GM10248 (cell line): ENCODE results near the gene PI4K2A.

Experiments
- CTCF ChIA-PET: fragments of 300-600 bp; sonication (Branson Sonifier 250); formaldehyde crosslinking; extraction: SDS; loops from one replicate; lab custom pipeline; 2021; ENCODE audit warnings: antibody characterized with exemption; lab: Yijun Ruan, JAX
- POLR2A ChIA-PET: fragments of 350-650 bp; sonication (Branson Sonifier 250); formaldehyde crosslinking; extraction: SDS; loops from one replicate; lab custom pipeline; 2020; ENCODE audit warnings: antibody characterized with exemption; lab: Yijun Ruan, JAX
- DNase-seq: peaks from one replicate; pipeline ENCODE4 v3.0.0; 2012; ENCODE audit errors: extremely low spot score
- CTCF ChIP-seq: IDR thresholded peaks from 2 replicates; pipeline ENCODE4 v1.5.1; 2012; ENCODE audit warnings: mild to moderate bottlenecking, low read depth; ENCODE audit errors: extremely low read depth, missing control alignments, control extremely low read depth

PI4K2A gene

GRCh38 chr10:97650726-97651125 is 10.3 kb downstream of the PI4K2A start:
- no peak for DNase-seq
- ChIA-PET CTCF (interaction anchor here (1.5 kb wide), 1 partner anchor 9 kb away, joined by 5 read pairs; no protein-coding TSS in a partner anchor), POLR2A (no interaction called here)

GRCh38 chr10:97651773-97652172 is 11.3 kb downstream of the PI4K2A start:
- no peak for DNase-seq
- POLR2A ChIA-PET: no interaction called here
- no peak for TF ChIP-seq CTCF
- CTCF ChIA-PET: no interaction called here

More at GRCh38 chr10:97650726-97651125, 10.3 kb downstream of the PI4K2A start:
- TF ChIP-seq CTCF: no peak

- CTCF ChIA-PET: interaction anchor here (1.6 kb wide), 1 partner anchor 27 kb away, joined by 4 read pairs; no protein-coding TSS in a partner anchor
- no peak for DNase-seq
- POLR2A ChIA-PET: interaction anchor here (0.7 kb wide), 1 partner anchor 27 kb away, joined by 4 read pairs; no protein-coding TSS in a partner anchor
- no peak for TF ChIP-seq CTCF
These were observed 16.3 kb downstream of the PI4K2A start for GRCh38 chr10:97656777-97657176.

DNA sequence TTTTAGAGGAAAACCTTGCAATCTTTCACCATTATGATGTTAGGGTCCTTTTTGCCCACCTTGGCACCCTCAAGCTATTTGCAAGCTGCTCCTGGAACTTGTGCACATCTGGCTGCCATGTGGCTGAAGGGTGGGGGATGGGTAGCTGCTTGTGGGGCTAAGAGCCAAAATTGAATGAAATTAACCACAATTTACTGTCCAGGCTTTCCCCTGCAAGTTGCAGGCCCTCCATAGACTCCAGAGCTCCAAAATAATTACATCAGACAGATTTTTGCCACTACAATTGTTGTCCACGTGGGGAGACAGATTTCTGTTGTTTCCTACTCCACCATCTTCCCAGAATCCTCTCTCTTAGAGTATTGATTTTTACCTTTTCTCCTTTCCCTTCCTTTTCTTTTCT is 19.1 kb downstream of the PI4K2A start:
- CTCF ChIA-PET: interaction anchor here (3.0 kb wide), 1 partner anchor 17 kb away, joined by 17 read pairs; no protein-coding TSS in a partner anchor
- no peak for DNase-seq
- TF ChIP-seq CTCF: no peak
- POLR2A ChIA-PET: no interaction called here

GRCh38 chr10:97664282-97664850 is 23.9 kb downstream of the PI4K2A start:
- ChIA-PET CTCF (interaction anchor here (3.4 kb wide), 1 partner anchor 11 kb away, joined by 18 read pairs; no protein-coding TSS in a partner anchor), POLR2A (interaction anchor here (1.0 kb wide), 1 partner anchor 23 kb away, joined by 4 read pairs; the partner anchor contains the start of gene AVPI1)
- TF ChIP-seq CTCF: no peak
- DNase-seq: no peak

GRCh38 chr10:97666992-97667391 is 26.5 kb downstream of the PI4K2A start:
- ChIA-PET CTCF (interaction anchor here (1.2 to 3.6 kb wide), 4 partner anchors 9 to 95 kb away, joined by 3 to 32 read pairs (median 10); partner anchors contain the start of gene ANKRD2), POLR2A (interaction anchor here (0.5 kb wide), 1 partner anchor 12 kb away, joined by 4 read pairs; no protein-coding TSS in a partner anchor)
- no peak for DNase-seq
- no peak for TF ChIP-seq CTCF
